HepG2 (cell line): ENCODE data around the gene TMIGD3. TPM values are rescaled to one million over a fixed set of nuclear protein-coding genes. Genes with fewer than 3 reads are reported as not detected.

Experiments
- ATAC-seq: fragments of 200-7000 bp; cut with Tn5 transposase; 3 replicates; pipeline ENCODE4 v1.9.1; 2020; ENCODE audit warnings: mild to moderate bottlenecking, moderate library complexity
- BruUV-seq: library from RNA; stranded (reverse); fragments of 400-500 nt; replicated peaks from 2 replicates; lab custom pipeline; 2021; lab: Mats Ljungman, UMichigan
- CTCF ChIA-PET: fragments of 300-600 bp; formaldehyde crosslinking; extraction: SDS; loops from one replicate; lab custom pipeline; 2021; ENCODE audit warnings: low total read pairs, inconsistent platforms, low intra/inter-chr PET ratio; lab: Yijun Ruan, JAX
- POLR2A ChIA-PET: fragments of 350-600 bp; sonication (Branson Sonifier 250); formaldehyde crosslinking; loops from one replicate; lab custom pipeline; 2020; ENCODE audit warnings: antibody characterized with exemption, inconsistent platforms; lab: Yijun Ruan, JAX
- DNase-seq: peaks from one replicate; pipeline ENCODE4 v3.0.0-alpha.2; 2015; ENCODE audit warnings: low spot score
- FAIRE-seq: peaks from 3 replicates; lab custom pipeline; 2011; peaks lifted over from hg19 to GRCh38; lab: Jason Lieb, UNC
- H2AFZ ChIP-seq: one replicate; pipeline ENCODE4 v1.6.1; 2011; ENCODE audit warnings: low read length, inconsistent platforms
- H3K27ac ChIP-seq: fragments of 300-600 bp; 3 replicates; pipeline ENCODE4 v1.8.0; 2011; ENCODE audit warnings: mixed run types, mild to moderate bottlenecking, mixed read lengths, low read length, inconsistent platforms; ENCODE audit not compliant: insufficient read depth; ENCODE audit errors: extremely low read length
- H3K27me3 ChIP-seq, 2 experiments: fragments of 200-600 bp in 1 of 2; 2 replicates in 1 of 2; 3 replicates in 1 of 2; pipeline versions ENCODE4 v1.6.0 to v1.8.0; 2011; ENCODE audit warnings: low read length in 2 of 2, mild to moderate bottlenecking in 2 of 2, moderate library complexity in 2 of 2, inconsistent platforms in 1 of 2; ENCODE audit not compliant: insufficient read depth in 2 of 2, control insufficient read depth in 1 of 2
- H3K36me3 ChIP-seq, 2 experiments: fragments of 200-600 bp in 1 of 2; replicated peaks in 1 of 2; 2 replicates in 1 of 2; 3 replicates in 1 of 2; pipeline versions ENCODE4 v1.5.1 to v1.8.0; 2011; ENCODE audit warnings: low read length in 2 of 2, inconsistent platforms in 1 of 2; ENCODE audit not compliant: insufficient read depth in 2 of 2, control insufficient read depth in 1 of 2
- H3K4me1 ChIP-seq: 2 replicates; pipeline ENCODE4 v1.5.1; 2012; ENCODE audit warnings: low read length, inconsistent platforms; ENCODE audit not compliant: insufficient read depth
- H3K4me2 ChIP-seq: 2 replicates; pipeline ENCODE4 v1.6.0; 2011; ENCODE audit warnings: low read depth, low read length, inconsistent platforms
- H3K4me3 ChIP-seq, 3 experiments: fragments of 200-600 bp in 1 of 3; sonication (generic), shearing (Covaris generic) in 1 of 3; replicated peaks in 1 of 3; 2 replicates each; pipeline ENCODE4 v1.5.1; 2011 to 2016; ENCODE audit warnings: low read length in 3 of 3, inconsistent platforms in 2 of 3, low read depth in 2 of 3, mild to moderate bottlenecking in 2 of 3, control low read depth in 1 of 3, mixed read lengths in 1 of 3; ENCODE audit not compliant: insufficient read depth in 1 of 3
- H3K79me2 ChIP-seq: one replicate; pipeline ENCODE4 v1.6.1; 2011; ENCODE audit warnings: low read length, inconsistent platforms; ENCODE audit not compliant: insufficient read depth
- H3K9ac ChIP-seq: 2 replicates; pipeline ENCODE4 v1.6.0; 2011; ENCODE audit warnings: mild to moderate bottlenecking, low read depth, low read length, inconsistent platforms; ENCODE audit not compliant: insufficient read depth
- H3K9me3 ChIP-seq: 2 replicates; pipeline ENCODE4 v1.5.1; 2012; ENCODE audit warnings: mild to moderate bottlenecking, low read length
- H4K20me1 ChIP-seq: 2 replicates; pipeline ENCODE4 v1.6.0; 2011; ENCODE audit warnings: inconsistent platforms, mild to moderate bottlenecking, low read length, moderate library complexity; ENCODE audit not compliant: insufficient read depth
- BRF2 ChIP-seq: sonication (generic); formaldehyde crosslinking; IDR thresholded peaks from 2 replicates; pipeline ENCODE4 v1.8.1; 2022; ENCODE audit warnings: mild to moderate bottlenecking, missing genetic modification reagents
- FLYWCH1 ChIP-seq: sonication (generic); formaldehyde crosslinking; IDR thresholded peaks from 2 replicates; pipeline ENCODE4 v1.8.1; 2023; ENCODE audit warnings: mild to moderate bottlenecking, missing genetic modification reagents
- MAFF ChIP-seq: IDR thresholded peaks from 2 replicates; pipeline ENCODE4 v1.6.1; 2011; ENCODE audit warnings: low read depth, low read length, improper control_type of control experiment
- MAFK ChIP-seq, 2 experiments: IDR thresholded peaks in 1 of 2; conservative IDR thresholded peaks in 1 of 2; 2 replicates each; pipeline ENCODE4 v1.6.1; 2011; ENCODE audit warnings: improper control_type of control experiment in 2 of 2, low read length in 2 of 2
- RAD51 ChIP-seq: fragments of 450-650 bp; IDR thresholded peaks from 2 replicates; pipeline ENCODE4 v1.6.1; 2016; ENCODE audit warnings: borderline replicate concordance
- USF2 ChIP-seq, 2 experiments: sonication (generic) in 1 of 2; formaldehyde crosslinking in 1 of 2; IDR thresholded peaks; 2 replicates each; pipeline versions ENCODE4 v1.5.1 to v1.6.1; 2011 to 2020; ENCODE audit warnings: borderline replicate concordance in 1 of 2, low read depth in 1 of 2, low read length in 1 of 2, mild to moderate bottlenecking in 1 of 2, missing genetic modification reagents in 1 of 2, moderate library complexity in 1 of 2
- WGBS: methylation state at CpG from one replicate; pipeline ENCODE4 v1.1.6; 2017; ENCODE audit warnings: low lambda C conversion rate; 5-methylcytosine and 5-hydroxymethylcytosine counted together
- in situ Hi-C: cut with HindIII; loops from 2 replicates; pipeline ENCODE4 v1.10.0; 2017; ENCODE audit warnings: low pct_unique_long_range_greater_than_20kb; ENCODE audit not compliant: extremely low pct_ligation_motif_present
- intact Hi-C: fragments of 100-400 bp; cut with micrococcal nuclease; formaldehyde crosslinking; loops from one replicate; pipeline ENCODE4 v1.10.0; 2022; ENCODE audit not compliant: unreplicated experiment
- polyA plus RNA-seq, 8 experiments: library from polyadenylated mRNA; depleted of rRNA in 3 of 8; stranded (reverse) in 7 of 8; unstranded in 1 of 8; fragments of >200 nt; fragmentation: Illumina TruSeq in 4 of 8; extraction: Trizol in 4 of 8; gene quantifications; 2 replicates each; pipeline versions ENCODE4 v1.2.1 to v1.2.3, GENCODE V29; 2011 to 2016; ENCODE audit warnings: low read depth in 4 of 8, missing spikeins in 1 of 8, mixed read lengths in 1 of 8; ENCODE audit not compliant: insufficient read depth in 1 of 8
- total RNA-seq, 5 experiments: library from RNA; depleted of rRNA; stranded (reverse); fragments of >200 nt; fragmentation: Illumina TruSeq; extraction: Trizol; gene quantifications; 2 replicates each; pipeline ENCODE4 v1.2.3, GENCODE V29; 2016; ENCODE audit warnings: low read depth in 1 of 5

The TMIGD3 gene
- total and polyA plus RNA-seq, 2 of the 13 experiments (the other 11 are each of a cell fraction or from before 2014, with no cell fraction given), result not detected

- POLR2A ChIA-PET, result interaction anchor here (2.5 kb wide), 1 partner anchor 108 kb away, joined by 7 read pairs; the partner anchor contains the start of gene RAP1A
- TF ChIP-seq BRF2 (CRISPR knock-in tag) (no peak), FLYWCH1 (no peak), MAFF (0 out of 2 replicates have a peak, but pooled peaks have one; percentile 3), USF2 (IDR thresholded peaks at IDR 0.05; ENCODE audit: low read depth, low read length) (peak; percentile 44; the same call in 1 of the 2 replicates), USF2 (CRISPR knock-in tag; IDR thresholded peaks at IDR 0.05; ENCODE audit: borderline replicate concordance) (no peak), RAD51 (peak; percentile 70; the same call in 1 of the 2 replicates), MAFK (conservative IDR thresholded peaks at IDR 0.05 in 1 of 2, IDR thresholded peaks at IDR 0.05 in 1 of 2; ENCODE audit: low read length in 2 of 2) (0 out of 4 replicates have a peak, but pooled peaks of 1 of the 2 experiments have one; percentile 4)
- no peak for ATAC-seq
- H3K4me2 ChIP-seq, result no peak overlapping the region; the same call in 1 of the 2 replicates
- H3K4me1 ChIP-seq, result peaks cover 76% of the 10 kb centered on the region
- H3K27me3 ChIP-seq, result no peaks in the 10 kb centered on the region; a peak in 1 of 5 replicates
- no TSS peak for BruUV-seq
- WGBS, result 26% methylated on average over 3 of the region's 3 CpGs
- H3K36me3 ChIP-seq, result no peaks in the 10 kb centered on the region
- in situ Hi-C loops, result no loop called here
- intact Hi-C loops, result no loop called here
- H3K9ac ChIP-seq, result no peak overlapping the region
- H2AFZ ChIP-seq, result no peak overlapping the region
- H3K4me3 ChIP-seq, result no peak overlapping the region; a peak in 1 of 6 replicates
- H4K20me1 ChIP-seq, result no peaks in the 10 kb centered on the region
- H3K27ac ChIP-seq, result no peak overlapping the region
- CTCF ChIA-PET, result no interaction called here
- H3K9me3 ChIP-seq, result no peaks in the 10 kb centered on the region
- no peak for FAIRE-seq
- no peak for DNase-seq
- H3K79me2 ChIP-seq, result no peaks in the 10 kb centered on the region
Measured at GRCh38 chr1:111511370-111511769, 7.9 kb upstream of the TMIGD3 start.
